PC-9 (cell line): ENCODE measurements around the gene CDC42BPB. TPM values are rescaled to one million over a fixed set of nuclear protein-coding genes. Genes with fewer than 3 reads are reported as not detected.

Source experiments
- BruUV-seq: library from RNA; stranded (reverse); fragments of 400-500 nt; replicated peaks from 2 replicates; lab custom pipeline; 2021; lab: Mats Ljungman, UMichigan
- CTCF ChIA-PET: fragments of 300-600 bp; sonication (Branson Sonifier 250); formaldehyde crosslinking; loops from one replicate; lab custom pipeline; 2022; ENCODE audit warnings: antibody characterized with exemption; lab: Charles Lee
- POLR2A ChIA-PET: fragments of 300-600 bp; sonication (Branson Sonifier 250); formaldehyde crosslinking; loops from one replicate; lab custom pipeline; 2022; ENCODE audit warnings: antibody characterized with exemption; ENCODE audit not compliant: unreplicated experiment; lab: Charles Lee
- DNase-seq, 2 experiments: peaks; one replicate each; pipeline versions ENCODE4 v3.0.0 to v3.0.0-alpha.2; 2015 to 2022; ENCODE audit warnings: mixed read lengths in 1 of 2
- H2AFZ ChIP-seq: fragments of 200-600 bp; sonication (generic); 2 replicates; pipeline ENCODE4 v1.8.1; 2017; ENCODE audit warnings: antibody characterized with exemption
- H3F3A ChIP-seq: fragments of 200-600 bp; sonication (generic); 2 replicates; pipeline ENCODE4 v1.8.1; 2017; ENCODE audit warnings: antibody characterized with exemption, mild to moderate bottlenecking, low read depth; ENCODE audit not compliant: insufficient read depth
- H3K27ac ChIP-seq: fragments of 200-600 bp; sonication (generic); 2 replicates; pipeline ENCODE4 v1.6.1; 2016; ENCODE audit warnings: mixed run types
- H3K27me3 ChIP-seq: fragments of 200-600 bp; sonication (generic); 2 replicates; pipeline ENCODE4 v1.6.1; 2016; ENCODE audit warnings: low read depth, mixed run types; ENCODE audit not compliant: insufficient read depth
- H3K36me3 ChIP-seq: fragments of 200-600 bp; sonication (generic); 2 replicates; pipeline ENCODE4 v1.6.1; 2016; ENCODE audit warnings: low read depth, mixed run types
- H3K4me1 ChIP-seq: fragments of 200-600 bp; sonication (generic); replicated peaks from 2 replicates; pipeline ENCODE4 v1.6.1; 2016; ENCODE audit warnings: mixed run types; ENCODE audit not compliant: insufficient read depth
- H3K4me2 ChIP-seq: fragments of 200-600 bp; sonication (generic); 2 replicates; pipeline ENCODE4 v1.6.1; 2017; ENCODE audit warnings: mixed run types
- H3K4me3 ChIP-seq: fragments of 200-600 bp; sonication (generic); 2 replicates; pipeline ENCODE4 v1.6.1; 2016; ENCODE audit warnings: mixed run types
- H3K79me2 ChIP-seq: fragments of 200-600 bp; sonication (generic); 2 replicates; pipeline ENCODE4 v1.6.1; 2017; ENCODE audit warnings: low read depth, mixed run types
- H3K9me2 ChIP-seq: fragments of 200-600 bp; sonication (generic); 2 replicates; pipeline ENCODE4 v1.8.1; 2017; ENCODE audit warnings: mild to moderate bottlenecking; ENCODE audit not compliant: insufficient read depth
- H3K9me3 ChIP-seq: fragments of 200-600 bp; sonication (generic); 2 replicates; pipeline ENCODE4 v1.8.1; 2016; ENCODE audit warnings: low read depth; ENCODE audit not compliant: insufficient read depth
- H4K20me1 ChIP-seq: fragments of 200-600 bp; sonication (generic); 2 replicates; pipeline ENCODE4 v1.8.1; 2017; ENCODE audit not compliant: insufficient read depth
- CTCF ChIP-seq: fragments of 200-600 bp; sonication (generic); conservative IDR thresholded peaks from 2 replicates; pipeline ENCODE4 v1.6.1; 2017; ENCODE audit warnings: mixed run types, antibody characterized with exemption, mild to moderate bottlenecking, moderate library complexity
- EZH2 ChIP-seq: fragments of 200-600 bp; sonication (generic); IDR thresholded peaks from 2 replicates; pipeline ENCODE4 v1.8.0; 2017; ENCODE audit warnings: antibody characterized with exemption, low read depth
- intact Hi-C: fragments of 100-400 bp; cut with micrococcal nuclease; formaldehyde crosslinking; loops from one replicate; pipeline ENCODE4 v1.10.0; 2022; ENCODE audit not compliant: unreplicated experiment
- total RNA-seq: library from RNA; stranded (reverse); gene quantifications from 2 replicates; pipeline ENCODE4 v1.2.3, GENCODE V29; 2021

CDC42BPB gene
- total RNA-seq, 1 experiment from 2014 or later, result 203 TPM

GRCh38 chr14:102948698-102949061 is 108.7 kb downstream of the CDC42BPB start:
- Histone ChIP-seq H3K27me3 (no peaks in the 10 kb centered on the region), H2AFZ (no peak overlapping the region), H3K4me2 (no peak overlapping the region), H3K4me1 (no peaks in the 10 kb centered on the region), H3F3A (peaks cover 17% of the 10 kb centered on the region; the same call in 1 of the 2 replicates), H3K9me3 (no peaks in the 10 kb centered on the region), H4K20me1 (peaks cover 13% of the 10 kb centered on the region), H3K9me2 (no peaks in the 10 kb centered on the region), H3K36me3 (peaks cover 56% of the 10 kb centered on the region), H3K4me3 (no peak overlapping the region), H3K27ac (no peak overlapping the region), H3K79me2 (no peaks in the 10 kb centered on the region)
- ChIA-PET CTCF (no interaction called here), POLR2A (no interaction called here)
- TF ChIP-seq CTCF, result no peak
- no peak for TF ChIP-seq EZH2
- intact Hi-C loops, result no loop called here
- BruUV-seq, result no TSS peak
- no peak for DNase-seq

GRCh38 chr14:102947321-102948103 is 109.8 kb downstream of the CDC42BPB start:
- no peak for DNase-seq
- BruUV-seq, result no TSS peak
- Histone ChIP-seq H3K27me3 (no peaks in the 10 kb centered on the region), H3K36me3 (peaks cover 57% of the 10 kb centered on the region), H4K20me1 (peaks cover 8% of the 10 kb centered on the region), H3K4me3 (no peak overlapping the region), H3K9me3 (no peaks in the 10 kb centered on the region), H3K27ac (no peak overlapping the region), H3F3A (peaks cover 17% of the 10 kb centered on the region; the same call in 1 of the 2 replicates), H3K79me2 (no peaks in the 10 kb centered on the region), H2AFZ (no peak overlapping the region), H3K4me1 (no peaks in the 10 kb centered on the region), H3K4me2 (no peak overlapping the region), H3K9me2 (no peaks in the 10 kb centered on the region)
- intact Hi-C loops, result no loop called here
- ChIA-PET POLR2A (interaction anchor here (0.5 kb wide), 1 partner anchor 64 kb away, joined by 6 read pairs; no protein-coding TSS in a partner anchor), CTCF (no interaction called here)
- no peak for TF ChIP-seq CTCF
- no peak for TF ChIP-seq EZH2

- Histone ChIP-seq H3K9me3 (no peaks in the 10 kb centered on the region), H3F3A (peaks cover 6% of the 10 kb centered on the region; the same call in 1 of the 2 replicates), H2AFZ (no peak overlapping the region), H3K27me3 (no peaks in the 10 kb centered on the region), H3K4me1 (no peaks in the 10 kb centered on the region), H4K20me1 (peaks cover 16% of the 10 kb centered on the region; the same call in 1 of the 2 replicates), H3K27ac (no peak overlapping the region), H3K9me2 (no peaks in the 10 kb centered on the region), H3K36me3 (peaks cover 43% of the 10 kb centered on the region), H3K4me3 (no peak overlapping the region), H3K4me2 (no peak overlapping the region), H3K79me2 (no peaks in the 10 kb centered on the region)
- ChIA-PET CTCF (interaction anchor here (0.6 kb wide), 1 partner anchor 1251 kb away, joined by 4 read pairs; no protein-coding TSS in a partner anchor), POLR2A (interaction anchor here (0.6 kb wide), 1 partner anchor 160 kb away, joined by 3 read pairs; no protein-coding TSS in a partner anchor)
- no TSS peak for BruUV-seq
- intact Hi-C loops, result no loop called here
- no peak for DNase-seq
- TF ChIP-seq EZH2 (no peak), CTCF (no peak)
These were observed 111.8 kb downstream of the CDC42BPB start for GRCh38 chr14:102945346-102946130.
